ENCODE results near the gene PYCR2. TPM values are rescaled to one million over a fixed set of nuclear protein-coding genes. Genes with fewer than 3 reads are reported as not detected.
"Not testable (repeated sequence)": the region's sequence is repeated elsewhere in the genome, so short reads cannot be mapped to it uniquely, and the experiment has no call there.

Gene PYCR2
- 79.0 TPM for polyA plus RNA-seq (2013)

DNA sequence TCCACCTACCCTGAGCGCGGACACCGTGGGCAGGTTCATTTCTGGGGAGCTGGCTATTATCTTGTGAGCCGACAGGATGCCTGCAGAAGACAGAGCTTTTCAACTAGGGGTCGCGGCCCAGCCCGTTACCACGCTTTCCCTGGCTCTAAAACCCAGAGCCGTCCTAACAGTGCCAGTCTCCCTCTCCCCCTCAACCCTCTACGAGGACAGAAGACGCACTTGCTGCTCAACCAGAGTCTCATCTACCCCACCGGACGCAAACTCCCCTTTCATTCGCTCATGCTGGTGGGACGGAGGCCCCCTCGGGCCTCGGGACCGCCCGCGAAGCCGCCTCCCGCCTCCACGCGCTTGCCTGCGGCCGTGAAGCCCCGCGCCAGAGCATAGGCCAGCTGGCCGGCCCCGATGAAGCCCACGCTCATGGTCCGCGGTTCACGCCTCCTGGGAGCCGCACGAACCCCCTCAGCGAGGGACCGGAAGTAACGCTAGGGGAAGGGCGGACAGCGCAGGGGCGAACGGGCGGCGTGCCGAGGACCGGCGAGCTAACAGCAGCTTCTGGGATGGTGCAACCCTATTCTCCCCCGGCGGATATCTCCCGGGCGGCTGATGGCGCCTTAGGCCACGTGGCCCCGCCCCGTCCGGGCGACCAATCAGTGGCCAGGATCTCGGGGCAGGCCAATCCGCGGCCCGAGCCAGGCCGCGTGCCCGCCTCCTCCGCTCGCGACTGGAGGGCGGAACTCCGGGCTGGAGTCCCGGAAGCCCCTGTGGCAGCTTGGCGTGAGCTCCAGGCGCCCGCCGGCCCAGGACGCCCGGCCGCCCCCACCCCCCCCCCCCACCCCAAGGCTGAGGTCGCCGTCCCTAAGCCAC, at the start of gene PYCR2:
Gene PYCR2 (minus strand): TSS at position 559 of the 864 bp plus-strand sequence. CDS start 140 bp downstream, at position 419.
- H3K4me1 ChIP-seq (ENCODE audit: control extremely low read depth in 1 of 4, control insufficient read depth in 4 of 4, insufficient read depth in 4 of 4, low read length in 3 of 4) = peaks cover 3 to 74% (median 65%) of the 10 kb centered on the region in 4 experiments

DNA sequence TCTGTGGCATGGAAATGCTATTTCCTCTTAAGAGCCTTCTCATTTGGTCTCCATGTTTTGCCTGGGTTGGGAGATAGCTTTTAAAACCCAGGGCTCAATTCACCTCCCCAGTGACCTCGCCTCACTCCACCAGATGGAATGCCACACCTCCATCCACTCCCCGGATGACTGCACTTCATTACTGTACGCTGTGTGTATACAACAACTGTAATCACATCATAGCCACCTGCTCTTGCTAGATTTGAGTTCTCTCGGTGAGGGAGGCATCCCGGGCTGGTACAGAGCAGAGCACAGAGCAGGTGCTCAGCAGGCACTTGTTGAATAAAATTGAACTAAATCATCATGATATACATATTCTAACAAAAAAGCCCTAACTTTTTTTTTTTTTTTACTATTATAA, 49.1 kb upstream of the PYCR2 start:
- POLR2A ChIA-PET = interaction anchor here (0.7 kb wide), 1 partner anchor 49 kb away, joined by 3 read pairs; the partner anchor contains the start of gene PYCR2

More for the DNA sequence above, at the start of gene PYCR2:
- WGBS (ENCODE audit: insufficient coverage) = 0% methylated on average over 58 of the region's 80 CpGs
- Histone ChIP-seq H3K36me3 (ENCODE audit: control insufficient read depth in 4 of 4, insufficient read depth in 4 of 4, low read length in 3 of 4) (peaks cover 4 to 30% (median 15%) of the 10 kb centered on the region in 4 experiments), H3K4me3 (ENCODE audit: control insufficient read depth in 1 of 7, extremely low read depth in 1 of 7, insufficient read depth in 4 of 7, low read depth in 2 of 7, low read length in 6 of 7) (peak within 1 kb of the TSS; percentile 60 to 95 (median 85)), H3K27me3 (replicated peaks in 2 of 5; ENCODE audit: control insufficient read depth in 4 of 5, insufficient read depth in 5 of 5, low read length in 4 of 5) (no peaks in the 10 kb centered on the region), H3K27ac (ENCODE audit: insufficient read depth in 1 of 2, low read depth in 1 of 2, low read length in 2 of 2, poor library complexity in 1 of 2, severe bottlenecking in 2 of 2) (peak within 1 kb of the TSS; percentile 80 to 93), H3K9me3 (ENCODE audit: control extremely low read depth in 1 of 5, control insufficient read depth in 4 of 5, insufficient read depth in 2 of 5, low read depth in 1 of 5, low read length in 4 of 5) (no peaks in the 10 kb centered on the region)
- peak; percentile 95 to 97 (median 97) for DNase-seq
- ChIA-PET CTCF (interaction anchor here (0.8 to 3.2 kb wide), 7 partner anchors 12 to 449 kb away, joined by 3 to 10 read pairs (median 5); no protein-coding TSS in a partner anchor), POLR2A (interaction anchor here (0.6 to 1.8 kb wide), 4 partner anchors 10 to 146 kb away, joined by 3 to 5 read pairs (median 4); partner anchors contain the start of gene SRP9)

DNA sequence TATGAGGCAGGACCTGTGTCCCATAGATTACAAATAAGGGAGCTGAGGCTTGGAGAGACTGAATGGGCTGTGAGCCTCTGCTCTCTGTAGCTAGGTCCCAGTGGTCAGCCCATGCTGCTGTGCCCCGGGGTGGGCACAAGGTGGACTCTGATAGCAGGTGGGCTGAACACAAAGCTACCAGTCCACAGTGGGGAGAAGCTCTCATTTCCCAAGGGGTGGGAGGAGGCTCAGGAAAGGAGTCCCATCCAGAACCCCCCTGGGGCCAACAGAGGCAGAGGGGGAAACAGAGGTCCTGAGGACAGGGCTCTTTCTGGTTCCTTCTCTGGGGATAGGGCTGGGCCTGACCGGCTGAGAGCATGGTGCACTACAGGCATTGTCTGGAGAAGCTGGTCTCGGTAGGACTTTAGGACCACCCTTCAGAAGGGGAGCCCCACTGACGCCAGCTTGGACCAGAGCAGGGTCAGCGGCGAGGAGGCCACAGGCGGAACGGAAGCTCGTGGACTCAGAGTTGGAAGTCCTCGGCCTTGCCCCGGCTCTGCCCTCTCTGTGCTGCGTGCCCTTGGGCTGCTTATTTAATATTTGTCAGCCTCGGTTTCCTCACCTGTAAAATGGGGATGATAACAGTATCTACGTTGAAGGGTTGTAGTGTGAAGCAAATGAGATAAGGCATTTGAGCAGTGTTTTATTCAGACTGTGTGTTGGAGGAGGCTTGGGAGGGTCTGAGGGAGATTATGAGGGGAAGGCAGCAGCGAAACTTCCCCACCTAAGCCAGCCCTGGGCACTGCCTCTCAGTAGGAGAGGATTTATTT, 48.5 kb upstream of the PYCR2 start:
- H3K9me3 ChIP-seq (ENCODE audit: control extremely low read depth in 1 of 5, control insufficient read depth in 4 of 5, insufficient read depth in 2 of 5, low read depth in 1 of 5, low read length in 4 of 5) = no peaks in the 10 kb centered on the region
- H3K36me3 ChIP-seq (ENCODE audit: control insufficient read depth in 4 of 4, insufficient read depth in 4 of 4, low read length in 3 of 4) = no peaks in the 10 kb centered on the region
- H3K27ac ChIP-seq (ENCODE audit: insufficient read depth in 1 of 2, low read depth in 1 of 2, low read length in 2 of 2, poor library complexity in 1 of 2, severe bottlenecking in 2 of 2) = no peak overlapping the region
- H3K4me1 ChIP-seq (ENCODE audit: control extremely low read depth in 1 of 4, control insufficient read depth in 4 of 4, insufficient read depth in 4 of 4, low read length in 3 of 4) = peaks cover 0 to 8% (median 6%) of the 10 kb centered on the region in 4 experiments
- no peak overlapping the region for H3K4me3 ChIP-seq (ENCODE audit: control insufficient read depth in 1 of 7, extremely low read depth in 1 of 7, insufficient read depth in 4 of 7, low read depth in 2 of 7, low read length in 6 of 7)
- ChIA-PET POLR2A (no interaction called here), CTCF (interaction anchor here (0.8 to 5.9 kb wide), 6 partner anchors 11 to 496 kb away, joined by 3 to 59 read pairs (median 4); no protein-coding TSS in a partner anchor)
- H3K27me3 ChIP-seq (replicated peaks in 2 of 5; ENCODE audit: control insufficient read depth in 4 of 5, insufficient read depth in 5 of 5, low read length in 4 of 5) = no peaks in the 10 kb centered on the region
- no peak for DNase-seq
- 100% methylated on average over 8 of the region's 15 CpGs for WGBS (ENCODE audit: insufficient coverage)

More for the DNA sequence above, 49.1 kb upstream of the PYCR2 start:
- Histone ChIP-seq H3K4me3 (ENCODE audit: control insufficient read depth in 1 of 7, extremely low read depth in 1 of 7, insufficient read depth in 4 of 7, low read depth in 2 of 7, low read length in 6 of 7) (no peak overlapping the region), H3K27me3 (replicated peaks in 2 of 5; ENCODE audit: control insufficient read depth in 4 of 5, insufficient read depth in 5 of 5, low read length in 4 of 5) (no peaks in the 10 kb centered on the region), H3K36me3 (ENCODE audit: control insufficient read depth in 4 of 4, insufficient read depth in 4 of 4, low read length in 3 of 4) (no peaks in the 10 kb centered on the region), H3K9me3 (ENCODE audit: control extremely low read depth in 1 of 5, control insufficient read depth in 4 of 5, insufficient read depth in 2 of 5, low read depth in 1 of 5, low read length in 4 of 5) (no peaks in the 10 kb centered on the region), H3K27ac (ENCODE audit: insufficient read depth in 1 of 2, low read depth in 1 of 2, low read length in 2 of 2, poor library complexity in 1 of 2, severe bottlenecking in 2 of 2) (no peak overlapping the region), H3K4me1 (ENCODE audit: control extremely low read depth in 1 of 4, control insufficient read depth in 4 of 4, insufficient read depth in 4 of 4, low read length in 3 of 4) (peaks cover 3 to 15% (median 12%) of the 10 kb centered on the region in 4 experiments)
- 100% methylated on average over 4 of the region's 5 CpGs for WGBS (ENCODE audit: insufficient coverage)
- DNase-seq = no peak
- CTCF ChIA-PET = interaction anchor here (0.7 to 5.9 kb wide), 4 partner anchors 10 to 496 kb away, joined by 3 to 59 read pairs (median 4); no protein-coding TSS in a partner anchor

DNA sequence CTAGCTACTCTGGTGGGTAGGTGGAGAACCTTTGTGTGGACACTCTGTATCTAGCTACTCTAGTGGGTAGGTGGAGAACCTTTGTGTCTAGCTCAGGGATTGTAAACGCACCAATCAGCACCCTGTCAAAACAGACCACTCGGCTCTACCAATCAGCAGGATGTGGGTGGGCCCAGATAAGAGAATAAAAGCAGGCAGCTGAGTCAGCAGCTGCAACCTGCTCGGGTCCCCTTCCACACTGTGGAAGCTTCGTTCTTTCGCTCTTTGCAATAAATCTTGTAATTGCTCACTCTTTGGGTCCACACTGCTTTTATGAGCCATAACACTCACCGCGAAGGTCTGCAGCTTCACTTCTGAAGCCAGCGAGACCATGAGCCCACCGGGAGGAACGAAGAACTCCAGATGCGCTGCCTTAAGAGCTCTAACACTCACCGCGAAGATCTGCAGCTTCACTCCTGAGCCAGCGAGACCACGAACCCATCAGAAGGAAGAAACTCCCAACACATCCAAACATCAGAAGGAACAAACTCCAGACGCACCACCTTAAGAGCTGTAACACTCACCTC, 46.6 kb upstream of the PYCR2 start:
- not testable (repeated sequence) for H3K4me3 ChIP-seq (ENCODE audit: control insufficient read depth in 1 of 7, extremely low read depth in 1 of 7, insufficient read depth in 4 of 7, low read depth in 2 of 7, low read length in 6 of 7); H3K9me3 ChIP-seq (ENCODE audit: control extremely low read depth in 1 of 5, control insufficient read depth in 4 of 5, insufficient read depth in 2 of 5, low read depth in 1 of 5, low read length in 4 of 5); H3K27ac ChIP-seq (ENCODE audit: insufficient read depth in 1 of 2, low read depth in 1 of 2, low read length in 2 of 2, poor library complexity in 1 of 2, severe bottlenecking in 2 of 2); H3K4me1 ChIP-seq (ENCODE audit: control extremely low read depth in 1 of 4, control insufficient read depth in 4 of 4, insufficient read depth in 4 of 4, low read length in 3 of 4); H3K36me3 ChIP-seq (ENCODE audit: control insufficient read depth in 4 of 4, insufficient read depth in 4 of 4, low read length in 3 of 4); H3K27me3 ChIP-seq (replicated peaks in 2 of 5; ENCODE audit: control insufficient read depth in 4 of 5, insufficient read depth in 5 of 5, low read length in 4 of 5)
- DNase-seq = peak in 1 of 3 donors; percentile 40
- WGBS (ENCODE audit: insufficient coverage) = 75% methylated on average over 11 of the region's 16 CpGs
- POLR2A ChIA-PET = interaction anchor here (0.6 kb wide), 1 partner anchor 307 kb away, joined by 3 read pairs; no protein-coding TSS in a partner anchor
- CTCF ChIA-PET = interaction anchor here (0.9 to 5.9 kb wide), 6 partner anchors 9 to 496 kb away, joined by 3 to 59 read pairs (median 4); no protein-coding TSS in a partner anchor

DNA sequence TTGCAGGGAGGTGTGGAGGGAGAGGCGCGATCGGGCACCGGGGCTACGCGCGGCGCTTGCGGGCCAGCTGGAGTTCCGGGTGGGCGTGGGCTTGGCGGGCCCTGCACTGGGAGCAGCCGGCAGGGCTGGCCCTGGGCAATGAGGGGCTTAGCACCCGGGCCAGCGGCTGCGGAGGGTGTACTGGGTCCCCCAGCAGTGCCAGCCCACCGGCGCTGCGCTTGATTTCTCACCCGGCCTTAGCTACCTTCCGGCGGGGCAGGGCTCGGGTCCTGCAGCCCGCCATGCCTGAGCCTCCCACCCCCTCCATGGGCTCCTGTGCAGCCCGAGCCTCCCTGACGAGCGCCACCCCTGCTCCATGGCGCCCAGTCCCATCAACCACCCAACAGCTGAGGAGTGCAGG, 45.7 kb upstream of the PYCR2 start:
- H3K27ac ChIP-seq (ENCODE audit: insufficient read depth in 1 of 2, low read depth in 1 of 2, low read length in 2 of 2, poor library complexity in 1 of 2, severe bottlenecking in 2 of 2); H3K4me3 ChIP-seq (ENCODE audit: control insufficient read depth in 1 of 7, extremely low read depth in 1 of 7, insufficient read depth in 4 of 7, low read depth in 2 of 7, low read length in 6 of 7); DNase-seq; H3K4me1 ChIP-seq (ENCODE audit: control extremely low read depth in 1 of 4, control insufficient read depth in 4 of 4, insufficient read depth in 4 of 4, low read length in 3 of 4); H3K36me3 ChIP-seq (ENCODE audit: control insufficient read depth in 4 of 4, insufficient read depth in 4 of 4, low read length in 3 of 4); H3K27me3 ChIP-seq (replicated peaks in 2 of 5; ENCODE audit: control insufficient read depth in 4 of 5, insufficient read depth in 5 of 5, low read length in 4 of 5); POLR2A ChIA-PET; H3K9me3 ChIP-seq (ENCODE audit: control extremely low read depth in 1 of 5, control insufficient read depth in 4 of 5, insufficient read depth in 2 of 5, low read depth in 1 of 5, low read length in 4 of 5): not testable (repeated sequence)
- WGBS (ENCODE audit: insufficient coverage) = 96% methylated on average over 16 of the region's 28 CpGs
- CTCF ChIA-PET = interaction anchor here (0.9 to 2.5 kb wide), 4 partner anchors 16 to 495 kb away, joined by 3 to 7 read pairs (median 4); no protein-coding TSS in a partner anchor

DNA sequence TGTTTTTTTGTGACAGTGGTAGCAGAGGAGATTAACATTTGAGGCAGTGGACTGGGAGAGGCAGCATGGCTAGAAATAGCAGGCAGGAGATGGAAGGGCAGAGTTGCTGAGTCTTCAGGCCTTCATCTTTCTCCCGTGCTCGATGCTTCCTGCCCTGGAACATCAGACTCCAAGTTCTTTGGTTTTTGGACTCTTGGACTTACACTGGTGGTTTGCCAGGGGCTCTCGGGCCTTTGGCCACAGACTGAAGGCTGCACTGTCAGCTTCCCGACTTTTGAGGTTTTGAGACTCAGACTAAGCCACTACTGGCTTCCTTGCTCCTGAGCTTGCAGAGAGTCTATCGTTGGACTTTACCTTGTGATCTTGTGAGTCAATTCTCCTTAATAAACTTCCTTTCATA, 41.2 kb upstream of the PYCR2 start:
- Histone ChIP-seq H3K4me3 (ENCODE audit: control insufficient read depth in 1 of 7, extremely low read depth in 1 of 7, insufficient read depth in 4 of 7, low read depth in 2 of 7, low read length in 6 of 7) (no peak overlapping the region), H3K27ac (ENCODE audit: insufficient read depth in 1 of 2, low read depth in 1 of 2, low read length in 2 of 2, poor library complexity in 1 of 2, severe bottlenecking in 2 of 2) (no peak overlapping the region), H3K36me3 (ENCODE audit: control insufficient read depth in 4 of 4, insufficient read depth in 4 of 4, low read length in 3 of 4) (no peaks in the 10 kb centered on the region), H3K4me1 (ENCODE audit: control extremely low read depth in 1 of 4, control insufficient read depth in 4 of 4, insufficient read depth in 4 of 4, low read length in 3 of 4) (peaks cover 0 to 3% (median 1%) of the 10 kb centered on the region in 4 experiments), H3K9me3 (ENCODE audit: control extremely low read depth in 1 of 5, control insufficient read depth in 4 of 5, insufficient read depth in 2 of 5, low read depth in 1 of 5, low read length in 4 of 5) (no peaks in the 10 kb centered on the region), H3K27me3 (replicated peaks in 2 of 5; ENCODE audit: control insufficient read depth in 4 of 5, insufficient read depth in 5 of 5, low read length in 4 of 5) (no peaks in the 10 kb centered on the region)
- POLR2A ChIA-PET = no interaction called here
- 96% methylated on average over 4 of the region's 5 CpGs for WGBS (ENCODE audit: insufficient coverage)
- CTCF ChIA-PET = interaction anchor here (1.4 kb wide), 1 partner anchor 55 kb away, joined by 4 read pairs; no protein-coding TSS in a partner anchor
- DNase-seq = no peak
